Transverse colon (tissue), 4 donors: ENCODE measurements around the gene TCF7L2.

ENCODE experiments used
- EP300 ChIP-seq: sonication (generic); formaldehyde crosslinking; IDR thresholded peaks from one replicate; pipeline ENCODE4 v1.6.1; 2017; ENCODE audit warnings: antibody characterized with exemption, low read depth
- POLR2AphosphoS5 ChIP-seq, 3 donors: sonication (generic); formaldehyde crosslinking; IDR thresholded peaks; one replicate each; pipeline ENCODE4 v1.6.1; 2016; ENCODE audit warnings: antibody characterized with exemption in 3 of 3
- TF ChIP-seq, protein P1 (sequence below), 5 experiments: fragments of 200-600 bp in 3 of 5; fragments of 450-650 bp in 2 of 5; sonication (generic) in 3 of 5; IDR thresholded peaks; 1 replicate in 2 of 5; 2 replicates in 3 of 5; pipeline ENCODE4 v1.5.1; 2016 to 2017; ENCODE audit warnings: antibody characterized with exemption in 5 of 5, inconsistent platforms in 3 of 5, mild to moderate bottlenecking in 2 of 5, moderate library complexity in 1 of 5

- TF ChIP-seq, protein P1, sequence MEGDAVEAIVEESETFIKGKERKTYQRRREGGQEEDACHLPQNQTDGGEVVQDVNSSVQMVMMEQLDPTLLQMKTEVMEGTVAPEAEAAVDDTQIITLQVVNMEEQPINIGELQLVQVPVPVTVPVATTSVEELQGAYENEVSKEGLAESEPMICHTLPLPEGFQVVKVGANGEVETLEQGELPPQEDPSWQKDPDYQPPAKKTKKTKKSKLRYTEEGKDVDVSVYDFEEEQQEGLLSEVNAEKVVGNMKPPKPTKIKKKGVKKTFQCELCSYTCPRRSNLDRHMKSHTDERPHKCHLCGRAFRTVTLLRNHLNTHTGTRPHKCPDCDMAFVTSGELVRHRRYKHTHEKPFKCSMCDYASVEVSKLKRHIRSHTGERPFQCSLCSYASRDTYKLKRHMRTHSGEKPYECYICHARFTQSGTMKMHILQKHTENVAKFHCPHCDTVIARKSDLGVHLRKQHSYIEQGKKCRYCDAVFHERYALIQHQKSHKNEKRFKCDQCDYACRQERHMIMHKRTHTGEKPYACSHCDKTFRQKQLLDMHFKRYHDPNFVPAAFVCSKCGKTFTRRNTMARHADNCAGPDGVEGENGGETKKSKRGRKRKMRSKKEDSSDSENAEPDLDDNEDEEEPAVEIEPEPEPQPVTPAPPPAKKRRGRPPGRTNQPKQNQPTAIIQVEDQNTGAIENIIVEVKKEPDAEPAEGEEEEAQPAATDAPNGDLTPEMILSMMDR (IDR thresholded peaks at IDR 0.05) = no peak
- TF ChIP-seq EP300 = no peak
- TF ChIP-seq POLR2AphosphoS5 (IDR thresholded peaks at IDR 0.05) = no peak
Observed at GRCh38 chr10:113177156-113177935, 227.3 kb downstream of the TCF7L2 start.
